ENCODE measurements around the gene PRSS53.

PRSS53 gene

GRCh38 chr16:31084584-31085302 is 4.0 kb downstream of the PRSS53 start:
- Histone ChIP-seq H3K36me3 (ENCODE audit: control insufficient read depth in 5 of 5, insufficient read depth in 5 of 5, low read length in 5 of 5) (peaks cover 0 to 84% (median 67%) of the 10 kb centered on the region in 5 donors), H3K4me1 (ENCODE audit: control insufficient read depth in 5 of 5, insufficient read depth in 5 of 5, low read length in 5 of 5) (peaks cover 2 to 13% (median 10%) of the 10 kb centered on the region in 5 donors), H3K4me3 (ENCODE audit: low read depth in 1 of 5, low read length in 5 of 5) (no peak overlapping the region), H3K27ac (ENCODE audit: low read depth, low read length) (no peak overlapping the region), H3K9ac (ENCODE audit: low read length in 5 of 5) (no peak overlapping the region), H3K9me3 (ENCODE audit: control insufficient read depth in 5 of 5, low read length in 5 of 5) (no peaks in the 10 kb centered on the region), H3K27me3 (ENCODE audit: control insufficient read depth in 5 of 5, insufficient read depth in 4 of 5, low read length in 5 of 5) (no peaks in the 10 kb centered on the region)

GRCh38 chr16:31083981-31084380 is 4.8 kb downstream of the PRSS53 start:
- Histone ChIP-seq H3K36me3 (ENCODE audit: control insufficient read depth in 5 of 5, insufficient read depth in 5 of 5, low read length in 5 of 5) (peaks cover 0 to 88% (median 72%) of the 10 kb centered on the region in 5 donors), H3K27ac (ENCODE audit: low read depth, low read length) (no peak overlapping the region), H3K9ac (ENCODE audit: low read length in 5 of 5) (peak overlapping the region in 1 of 5 donors; percentile 20)

GRCh38 chr16:31083556-31083955 is 5.2 kb downstream of the PRSS53 start:
- H3K9me3 ChIP-seq (ENCODE audit: control insufficient read depth in 5 of 5, low read length in 5 of 5), result no peaks in the 10 kb centered on the region
- H3K4me3 ChIP-seq (ENCODE audit: low read depth in 1 of 5, low read length in 5 of 5), result no peak overlapping the region
- H3K9ac ChIP-seq (ENCODE audit: low read length in 5 of 5), result no peak overlapping the region
- H3K36me3 ChIP-seq (ENCODE audit: control insufficient read depth in 5 of 5, insufficient read depth in 5 of 5, low read length in 5 of 5), result peaks cover 0 to 88% (median 73%) of the 10 kb centered on the region in 5 donors
- no peaks in the 10 kb centered on the region for H3K27me3 ChIP-seq (ENCODE audit: control insufficient read depth in 5 of 5, insufficient read depth in 4 of 5, low read length in 5 of 5)
- H3K4me1 ChIP-seq (ENCODE audit: control insufficient read depth in 5 of 5, insufficient read depth in 5 of 5, low read length in 5 of 5), result peaks cover 2 to 13% (median 10%) of the 10 kb centered on the region in 5 donors
- H3K27ac ChIP-seq (ENCODE audit: low read depth, low read length), result no peak overlapping the region

More at GRCh38 chr16:31083981-31084380, 4.8 kb downstream of the PRSS53 start:
- no peaks in the 10 kb centered on the region for H3K27me3 ChIP-seq (ENCODE audit: control insufficient read depth in 5 of 5, insufficient read depth in 4 of 5, low read length in 5 of 5)
- no peaks in the 10 kb centered on the region for H3K9me3 ChIP-seq (ENCODE audit: control insufficient read depth in 5 of 5, low read length in 5 of 5)
- H3K4me1 ChIP-seq (ENCODE audit: control insufficient read depth in 5 of 5, insufficient read depth in 5 of 5, low read length in 5 of 5), result peaks cover 2 to 13% (median 10%) of the 10 kb centered on the region in 5 donors
- no peak overlapping the region for H3K4me3 ChIP-seq (ENCODE audit: low read depth in 1 of 5, low read length in 5 of 5)

- Histone ChIP-seq H3K4me1 (ENCODE audit: control insufficient read depth in 5 of 5, insufficient read depth in 5 of 5, low read length in 5 of 5) (peaks cover 2 to 13% (median 10%) of the 10 kb centered on the region in 5 donors), H3K36me3 (ENCODE audit: control insufficient read depth in 5 of 5, insufficient read depth in 5 of 5, low read length in 5 of 5) (peaks cover 0 to 88% (median 75%) of the 10 kb centered on the region in 5 donors), H3K27ac (ENCODE audit: low read depth, low read length) (no peak overlapping the region), H3K9me3 (ENCODE audit: control insufficient read depth in 5 of 5, low read length in 5 of 5) (no peaks in the 10 kb centered on the region), H3K27me3 (ENCODE audit: control insufficient read depth in 5 of 5, insufficient read depth in 4 of 5, low read length in 5 of 5) (no peaks in the 10 kb centered on the region), H3K4me3 (ENCODE audit: low read depth in 1 of 5, low read length in 5 of 5) (no peak overlapping the region), H3K9ac (ENCODE audit: low read length in 5 of 5) (no peak overlapping the region)
Observed at GRCh38 chr16:31083081-31083480, 5.7 kb downstream of the PRSS53 start.

- Histone ChIP-seq H3K9ac (ENCODE audit: low read length in 5 of 5) (peak overlapping the region in 1 of 5 donors; percentile 29), H3K27me3 (ENCODE audit: control insufficient read depth in 5 of 5, insufficient read depth in 4 of 5, low read length in 5 of 5) (no peaks in the 10 kb centered on the region), H3K4me1 (ENCODE audit: control insufficient read depth in 5 of 5, insufficient read depth in 5 of 5, low read length in 5 of 5) (peaks cover 2 to 13% (median 10%) of the 10 kb centered on the region in 5 donors), H3K9me3 (ENCODE audit: control insufficient read depth in 5 of 5, low read length in 5 of 5) (no peaks in the 10 kb centered on the region), H3K27ac (ENCODE audit: low read depth, low read length) (no peak overlapping the region), H3K4me3 (ENCODE audit: low read depth in 1 of 5, low read length in 5 of 5) (no peak overlapping the region), H3K36me3 (ENCODE audit: control insufficient read depth in 5 of 5, insufficient read depth in 5 of 5, low read length in 5 of 5) (peaks cover 0 to 89% (median 77%) of the 10 kb centered on the region in 5 donors)
Observed at GRCh38 chr16:31082368-31083045, 6.2 kb downstream of the PRSS53 start.

GRCh38 chr16:31081428-31082351 is 7.1 kb downstream of the PRSS53 start:
- Histone ChIP-seq H3K4me3 (ENCODE audit: low read depth in 1 of 5, low read length in 5 of 5) (no peak overlapping the region), H3K9ac (ENCODE audit: low read length in 5 of 5) (peak overlapping the region in 1 of 5 donors; percentile 29), H3K36me3 (ENCODE audit: control insufficient read depth in 5 of 5, insufficient read depth in 5 of 5, low read length in 5 of 5) (peaks cover 0 to 90% (median 78%) of the 10 kb centered on the region in 5 donors), H3K4me1 (ENCODE audit: control insufficient read depth in 5 of 5, insufficient read depth in 5 of 5, low read length in 5 of 5) (peaks cover 2 to 13% (median 10%) of the 10 kb centered on the region in 5 donors), H3K27me3 (ENCODE audit: control insufficient read depth in 5 of 5, insufficient read depth in 4 of 5, low read length in 5 of 5) (no peaks in the 10 kb centered on the region), H3K9me3 (ENCODE audit: control insufficient read depth in 5 of 5, low read length in 5 of 5) (no peaks in the 10 kb centered on the region), H3K27ac (ENCODE audit: low read depth, low read length) (no peak overlapping the region)

GRCh38 chr16:31080756-31081419 is 7.9 kb downstream of the PRSS53 start:
- H3K4me3 ChIP-seq (ENCODE audit: low read depth in 1 of 5, low read length in 5 of 5), result no peak overlapping the region
- no peak overlapping the region for H3K27ac ChIP-seq (ENCODE audit: low read depth, low read length)
- peaks cover 2 to 13% (median 10%) of the 10 kb centered on the region in 5 donors for H3K4me1 ChIP-seq (ENCODE audit: control insufficient read depth in 5 of 5, insufficient read depth in 5 of 5, low read length in 5 of 5)
- no peaks in the 10 kb centered on the region for H3K9me3 ChIP-seq (ENCODE audit: control insufficient read depth in 5 of 5, low read length in 5 of 5)
- no peaks in the 10 kb centered on the region for H3K27me3 ChIP-seq (ENCODE audit: control insufficient read depth in 5 of 5, insufficient read depth in 4 of 5, low read length in 5 of 5)
- H3K9ac ChIP-seq (ENCODE audit: low read length in 5 of 5), result no peak overlapping the region
- peaks cover 0 to 91% (median 83%) of the 10 kb centered on the region in 5 donors for H3K36me3 ChIP-seq (ENCODE audit: control insufficient read depth in 5 of 5, insufficient read depth in 5 of 5, low read length in 5 of 5)

GRCh38 chr16:31080035-31080629 is 8.6 kb downstream of the PRSS53 start:
- peaks cover 2 to 17% (median 15%) of the 10 kb centered on the region in 5 donors for H3K4me1 ChIP-seq (ENCODE audit: control insufficient read depth in 5 of 5, insufficient read depth in 5 of 5, low read length in 5 of 5)
- H3K27me3 ChIP-seq (ENCODE audit: control insufficient read depth in 5 of 5, insufficient read depth in 4 of 5, low read length in 5 of 5), result no peaks in the 10 kb centered on the region
- H3K9me3 ChIP-seq (ENCODE audit: control insufficient read depth in 5 of 5, low read length in 5 of 5), result no peaks in the 10 kb centered on the region
- no peak overlapping the region for H3K4me3 ChIP-seq (ENCODE audit: low read depth in 1 of 5, low read length in 5 of 5)
- peaks cover 0 to 85% (median 80%) of the 10 kb centered on the region in 5 donors for H3K36me3 ChIP-seq (ENCODE audit: control insufficient read depth in 5 of 5, insufficient read depth in 5 of 5, low read length in 5 of 5)
- H3K27ac ChIP-seq (ENCODE audit: low read depth, low read length), result no peak overlapping the region
- no peak overlapping the region for H3K9ac ChIP-seq (ENCODE audit: low read length in 5 of 5)

GRCh38 chr16:31079342-31079944 is 9.3 kb downstream of the PRSS53 start:
- no peaks in the 10 kb centered on the region for H3K27me3 ChIP-seq (ENCODE audit: control insufficient read depth in 5 of 5, insufficient read depth in 4 of 5, low read length in 5 of 5)
- H3K27ac ChIP-seq (ENCODE audit: low read depth, low read length), result no peak overlapping the region
- no peaks in the 10 kb centered on the region for H3K9me3 ChIP-seq (ENCODE audit: control insufficient read depth in 5 of 5, low read length in 5 of 5)
- peaks cover 0 to 78% (median 73%) of the 10 kb centered on the region in 5 donors for H3K36me3 ChIP-seq (ENCODE audit: control insufficient read depth in 5 of 5, insufficient read depth in 5 of 5, low read length in 5 of 5)
- H3K4me3 ChIP-seq (ENCODE audit: low read depth in 1 of 5, low read length in 5 of 5), result no peak overlapping the region
- no peak overlapping the region for H3K9ac ChIP-seq (ENCODE audit: low read length in 5 of 5)
- peaks cover 2 to 24% (median 21%) of the 10 kb centered on the region in 5 donors for H3K4me1 ChIP-seq (ENCODE audit: control insufficient read depth in 5 of 5, insufficient read depth in 5 of 5, low read length in 5 of 5)

Data from subcutaneous abdominal adipose tissue (tissue), 5 donors.